ENCODE data around the gene CTSA.

Gene CTSA

DNA sequence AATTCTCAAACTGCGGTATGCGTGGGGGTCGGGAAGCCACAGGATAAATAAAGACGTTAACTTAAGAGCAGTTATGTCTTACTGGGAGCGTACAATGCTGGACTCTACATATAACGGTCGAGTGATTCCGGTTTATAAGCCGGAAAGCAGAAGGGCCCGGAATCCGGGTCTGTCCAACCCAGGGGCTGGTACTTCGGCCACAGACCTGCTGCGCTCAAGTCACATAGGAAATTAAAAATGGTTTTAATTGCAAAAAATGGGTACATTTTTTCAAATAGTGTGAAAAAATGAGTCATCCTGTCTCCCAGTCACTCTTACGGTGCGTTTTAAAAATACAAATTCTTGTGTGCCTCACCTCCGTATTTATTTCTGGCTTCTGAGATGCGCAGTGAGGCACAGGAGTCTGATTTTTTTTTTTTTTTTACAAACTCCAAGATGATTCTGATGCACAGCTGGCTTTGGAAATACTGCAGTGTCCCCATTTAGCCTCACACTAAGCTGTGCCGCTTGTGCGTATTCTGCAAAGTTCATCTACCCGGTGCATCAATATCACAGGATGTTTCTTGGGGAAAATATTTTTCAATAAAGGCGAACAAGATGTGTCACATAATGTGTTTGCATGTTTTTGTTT, 44.4 kb downstream of the CTSA start:
- Histone ChIP-seq H3K4me3 (ENCODE audit: low read depth, low read length, poor library complexity, severe bottlenecking) (peak overlapping the region; percentile 68), H3K27ac (ENCODE audit: low read depth, low read length, poor library complexity, severe bottlenecking) (no peak overlapping the region), H3K4me1 (ENCODE audit: insufficient read depth, low read length, severe bottlenecking) (peaks cover 14% of the 10 kb centered on the region), H3K27me3 (ENCODE audit: insufficient read depth, low read length) (no peaks in the 10 kb centered on the region), H4K20me1 (ENCODE audit: insufficient read depth, low read length) (no peaks in the 10 kb centered on the region), H3F3A (ENCODE audit: insufficient read depth, low read length) (no peaks in the 10 kb centered on the region), H2AFZ (ENCODE audit: low read length) (no peak overlapping the region), H3K4me2 (ENCODE audit: low read length) (peak overlapping the region; percentile 80), H3K9ac (ENCODE audit: low read length) (peak overlapping the region; percentile 58), H3K9me3 (ENCODE audit: low read length) (no peaks in the 10 kb centered on the region), H3K9me2 (ENCODE audit: low read depth, low read length) (no peaks in the 10 kb centered on the region), H3K36me3 (ENCODE audit: insufficient read depth, low read length) (peaks cover 36% of the 10 kb centered on the region), H3K79me2 (ENCODE audit: insufficient read depth, low read length) (peaks cover 7% of the 10 kb centered on the region)
- TF ChIP-seq EZH2 (IDR thresholded peaks at IDR 0.05; ENCODE audit: borderline replicate concordance, low read length), result no peak
- TF ChIP-seq, protein P1, sequence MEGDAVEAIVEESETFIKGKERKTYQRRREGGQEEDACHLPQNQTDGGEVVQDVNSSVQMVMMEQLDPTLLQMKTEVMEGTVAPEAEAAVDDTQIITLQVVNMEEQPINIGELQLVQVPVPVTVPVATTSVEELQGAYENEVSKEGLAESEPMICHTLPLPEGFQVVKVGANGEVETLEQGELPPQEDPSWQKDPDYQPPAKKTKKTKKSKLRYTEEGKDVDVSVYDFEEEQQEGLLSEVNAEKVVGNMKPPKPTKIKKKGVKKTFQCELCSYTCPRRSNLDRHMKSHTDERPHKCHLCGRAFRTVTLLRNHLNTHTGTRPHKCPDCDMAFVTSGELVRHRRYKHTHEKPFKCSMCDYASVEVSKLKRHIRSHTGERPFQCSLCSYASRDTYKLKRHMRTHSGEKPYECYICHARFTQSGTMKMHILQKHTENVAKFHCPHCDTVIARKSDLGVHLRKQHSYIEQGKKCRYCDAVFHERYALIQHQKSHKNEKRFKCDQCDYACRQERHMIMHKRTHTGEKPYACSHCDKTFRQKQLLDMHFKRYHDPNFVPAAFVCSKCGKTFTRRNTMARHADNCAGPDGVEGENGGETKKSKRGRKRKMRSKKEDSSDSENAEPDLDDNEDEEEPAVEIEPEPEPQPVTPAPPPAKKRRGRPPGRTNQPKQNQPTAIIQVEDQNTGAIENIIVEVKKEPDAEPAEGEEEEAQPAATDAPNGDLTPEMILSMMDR (IDR thresholded peaks at IDR 0.05; ENCODE audit: low read length), result no peak

DNA sequence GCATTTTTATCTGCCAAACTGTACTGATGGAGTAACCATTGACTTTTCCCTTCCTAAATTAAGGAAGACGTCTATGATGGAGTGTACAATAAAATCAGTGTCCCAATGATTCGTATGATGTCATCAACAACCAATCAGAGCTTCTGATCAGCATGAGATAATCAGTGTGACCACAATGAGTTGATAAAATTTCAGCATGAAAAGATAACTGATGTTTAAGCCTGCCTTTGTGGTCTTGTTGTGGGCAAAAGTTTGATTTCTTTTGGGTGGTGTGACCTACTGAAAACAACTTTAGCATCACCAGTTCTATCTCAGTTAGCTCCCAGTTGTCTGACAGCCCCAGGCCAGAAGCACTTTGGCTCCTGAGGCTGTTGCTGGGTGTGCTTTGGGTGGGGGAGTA, 46.6 kb downstream of the CTSA start:
- no peaks in the 10 kb centered on the region for H3K27me3 ChIP-seq (ENCODE audit: insufficient read depth, low read length)
- H3K9ac ChIP-seq (ENCODE audit: low read length), result no peak overlapping the region
- H3K4me1 ChIP-seq (ENCODE audit: insufficient read depth, low read length, severe bottlenecking), result peaks cover 14% of the 10 kb centered on the region
- no peak for TF ChIP-seq EZH2 (IDR thresholded peaks at IDR 0.05; ENCODE audit: borderline replicate concordance, low read length)
- TF ChIP-seq, protein P1 (IDR thresholded peaks at IDR 0.05; ENCODE audit: low read length), result no peak
- H3K27ac ChIP-seq (ENCODE audit: low read depth, low read length, poor library complexity, severe bottlenecking), result no peak overlapping the region
- H3K4me3 ChIP-seq (ENCODE audit: low read depth, low read length, poor library complexity, severe bottlenecking), result no peak overlapping the region
- no peak overlapping the region for H3K4me2 ChIP-seq (ENCODE audit: low read length)
- H3F3A ChIP-seq (ENCODE audit: insufficient read depth, low read length), result no peaks in the 10 kb centered on the region
- H4K20me1 ChIP-seq (ENCODE audit: insufficient read depth, low read length), result no peaks in the 10 kb centered on the region
- H2AFZ ChIP-seq (ENCODE audit: low read length), result no peak overlapping the region
- peaks cover 7% of the 10 kb centered on the region for H3K79me2 ChIP-seq (ENCODE audit: insufficient read depth, low read length)
- no peaks in the 10 kb centered on the region for H3K9me3 ChIP-seq (ENCODE audit: low read length)
- peaks cover 44% of the 10 kb centered on the region for H3K36me3 ChIP-seq (ENCODE audit: insufficient read depth, low read length)
- H3K9me2 ChIP-seq (ENCODE audit: low read depth, low read length), result no peaks in the 10 kb centered on the region

DNA sequence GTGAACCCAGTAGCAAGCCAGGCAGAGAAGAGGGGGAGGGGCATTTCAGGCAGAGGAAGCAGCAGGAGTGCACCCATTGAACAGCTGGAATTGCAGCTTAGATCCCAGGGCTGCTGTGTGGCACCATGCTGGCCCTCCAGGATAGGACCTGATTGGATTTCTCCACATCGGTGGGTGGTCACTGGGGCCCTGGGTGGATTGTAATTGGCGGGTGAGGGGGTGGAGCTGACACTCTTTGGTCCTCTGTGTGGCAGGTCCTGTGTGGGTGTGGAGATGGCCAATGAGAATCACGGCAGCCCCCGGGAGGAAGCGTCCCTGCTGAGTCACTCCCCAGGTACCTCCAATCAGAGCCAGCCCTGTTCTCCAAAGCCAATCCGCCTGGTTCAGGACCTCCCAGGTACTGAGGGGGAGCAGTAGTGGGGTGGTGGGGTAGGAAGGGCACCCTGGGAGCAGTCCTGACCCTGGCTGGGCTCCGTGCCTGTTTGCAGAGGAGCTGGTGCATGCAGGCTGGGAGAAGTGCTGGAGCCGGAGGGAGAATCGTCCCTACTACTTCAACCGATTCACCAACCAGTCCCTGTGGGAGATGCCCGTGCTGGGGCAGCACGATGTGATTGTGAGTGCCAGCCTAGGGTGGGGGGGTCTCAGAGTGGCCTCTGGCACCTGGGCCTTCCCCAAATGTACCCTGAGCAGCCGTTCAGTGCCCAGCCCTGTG, 47.7 kb downstream of the CTSA start:
- Histone ChIP-seq H4K20me1 (ENCODE audit: insufficient read depth, low read length) (no peaks in the 10 kb centered on the region), H3K9me3 (ENCODE audit: low read length) (no peaks in the 10 kb centered on the region), H3K79me2 (ENCODE audit: insufficient read depth, low read length) (peaks cover 7% of the 10 kb centered on the region), H2AFZ (ENCODE audit: low read length) (no peak overlapping the region), H3K9ac (ENCODE audit: low read length) (no peak overlapping the region), H3K27ac (ENCODE audit: low read depth, low read length, poor library complexity, severe bottlenecking) (no peak overlapping the region), H3K9me2 (ENCODE audit: low read depth, low read length) (no peaks in the 10 kb centered on the region), H3K4me2 (ENCODE audit: low read length) (no peak overlapping the region), H3K4me1 (ENCODE audit: insufficient read depth, low read length, severe bottlenecking) (peaks cover 6% of the 10 kb centered on the region), H3K4me3 (ENCODE audit: low read depth, low read length, poor library complexity, severe bottlenecking) (no peak overlapping the region), H3K27me3 (ENCODE audit: insufficient read depth, low read length) (no peaks in the 10 kb centered on the region), H3K36me3 (ENCODE audit: insufficient read depth, low read length) (peaks cover 56% of the 10 kb centered on the region), H3F3A (ENCODE audit: insufficient read depth, low read length) (no peaks in the 10 kb centered on the region)
- TF ChIP-seq EZH2 (IDR thresholded peaks at IDR 0.05; ENCODE audit: borderline replicate concordance, low read length), result no peak

Measured in OCI-LY1 (cell line).